Activated CD4-positive, alpha-beta T cell treated with anti-CD3 and anti-CD28 coated beads for 48 hours (primary cell): ENCODE measurements around the gene POM121C.
"Not testable (repeated sequence)": the region's sequence is repeated elsewhere in the genome, so short reads cannot be mapped to it uniquely, and the experiment has no call there.

ENCODE experiments used
- DNase-seq: peaks from one replicate; pipeline ENCODE4 v3.0.0-alpha.2; 2020

Gene POM121C

DNA sequence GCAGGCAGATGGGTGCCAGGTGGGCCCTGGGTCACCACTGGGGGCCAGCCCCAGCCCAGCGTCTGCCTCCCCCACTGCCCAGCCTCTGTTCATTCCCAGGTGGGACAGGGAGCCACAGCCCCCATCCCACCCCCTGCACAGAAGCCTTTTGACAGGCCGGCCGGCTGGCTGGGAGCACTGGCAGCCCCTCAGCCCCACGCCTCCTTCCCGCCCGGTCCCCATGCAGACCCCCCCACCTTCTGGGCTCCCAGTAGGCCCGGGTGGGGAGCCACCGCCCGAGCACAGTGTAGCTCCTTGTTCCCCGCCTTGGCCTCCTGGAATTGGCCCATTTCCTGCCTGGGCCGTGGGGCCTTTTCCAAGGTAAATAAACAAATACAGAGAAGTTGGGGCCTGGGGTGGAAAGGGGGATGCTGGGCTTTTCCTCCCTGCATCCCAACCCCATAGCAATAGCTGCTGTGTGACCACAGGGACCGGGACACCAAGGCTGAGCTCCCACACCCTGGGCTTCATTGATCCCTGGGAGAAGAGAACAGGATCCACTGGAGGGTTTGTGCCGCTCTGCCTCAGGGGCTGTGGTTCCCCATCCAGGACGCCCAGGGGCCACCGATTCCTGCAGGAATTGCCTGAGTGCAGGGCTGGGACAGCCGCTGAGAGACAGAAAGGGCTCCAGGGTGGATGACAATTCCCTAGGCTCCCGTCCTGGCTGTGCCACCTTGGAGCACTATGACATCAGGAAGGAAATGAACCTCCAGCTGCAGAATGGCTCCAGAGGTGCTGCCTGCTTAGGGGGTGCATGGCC, 111.4 kb downstream of the POM121C start:
- DNase-seq, result not testable (repeated sequence)

GRCh38 chr7:75374144-75374518, 112.0 kb downstream of the POM121C start:
- not testable (repeated sequence) for DNase-seq

DNA sequence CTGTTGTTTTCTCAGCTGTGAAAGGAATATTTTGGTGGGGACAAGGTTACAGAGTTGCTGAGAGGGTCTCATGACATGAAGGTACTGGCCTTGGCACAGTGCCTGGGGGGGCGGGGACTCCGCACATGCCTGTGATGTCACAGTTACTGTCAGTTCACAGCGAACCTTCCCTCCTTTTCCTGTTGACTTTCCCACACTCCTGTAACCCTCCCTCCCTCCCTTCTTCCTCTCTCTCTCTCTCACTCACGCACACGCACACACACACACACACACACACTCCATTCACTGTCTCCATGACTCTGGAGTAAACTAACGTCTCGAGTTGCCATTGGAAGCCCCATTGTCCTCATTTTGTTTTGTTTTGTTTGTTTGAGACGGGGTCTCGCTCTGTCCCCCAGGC, 118.8 kb downstream of the POM121C start:
- DNase-seq, result not testable (repeated sequence)
